SJSA1 (cell line): ENCODE data around the gene PNCK. TPM values are rescaled to one million over a fixed set of nuclear protein-coding genes. Genes with fewer than 3 reads are reported as not detected.
"Not testable (repeated sequence)": the region's sequence is repeated elsewhere in the genome, so short reads cannot be mapped to it uniquely, and the experiment has no call there.

Experiments
- DNase-seq, 2 experiments: peaks; one replicate each; pipeline ENCODE4 v3.0.0-alpha.2; 2015 to 2020; ENCODE audit warnings: low spot score in 2 of 2, low read depth in 1 of 2
- H3K27ac ChIP-seq: fragments of 250-450 bp; sonication (Bioruptor Pico); 2 replicates; pipeline ENCODE4 v1.5.1; 2020; ENCODE audit warnings: mild to moderate bottlenecking, moderate library complexity
- H3K27me3 ChIP-seq: fragments of 250-450 bp; sonication (Bioruptor Pico); replicated peaks from 2 replicates; pipeline ENCODE4 v1.5.1; 2020; ENCODE audit warnings: mild to moderate bottlenecking, moderate library complexity
- H3K36me3 ChIP-seq: fragments of 250-450 bp; sonication (Bioruptor Pico); 2 replicates; pipeline ENCODE4 v1.5.1; 2020; ENCODE audit warnings: mild to moderate bottlenecking
- H3K4me1 ChIP-seq: fragments of 250-450 bp; sonication (Bioruptor Pico); replicated peaks from 2 replicates; pipeline ENCODE4 v1.6.1; 2021; ENCODE audit warnings: mild to moderate bottlenecking
- H3K4me3 ChIP-seq: fragments of 250-450 bp; sonication (Bioruptor Pico); 2 replicates; pipeline ENCODE4 v1.5.1; 2020; ENCODE audit warnings: mild to moderate bottlenecking
- H3K9me3 ChIP-seq: fragments of 250-450 bp; sonication (Bioruptor Pico); replicated peaks from 2 replicates; pipeline ENCODE4 v1.5.1; 2020; ENCODE audit warnings: mild to moderate bottlenecking
- total RNA-seq: library from RNA; depleted of rRNA; stranded (reverse); fragments of >200 nt; shearing (Covaris generic); gene quantifications from 2 replicates; pipeline ENCODE4 v1.2.3, GENCODE V29; 2014

Gene PNCK
- total RNA-seq, 1 experiment from 2014 or later: not detected

DNA sequence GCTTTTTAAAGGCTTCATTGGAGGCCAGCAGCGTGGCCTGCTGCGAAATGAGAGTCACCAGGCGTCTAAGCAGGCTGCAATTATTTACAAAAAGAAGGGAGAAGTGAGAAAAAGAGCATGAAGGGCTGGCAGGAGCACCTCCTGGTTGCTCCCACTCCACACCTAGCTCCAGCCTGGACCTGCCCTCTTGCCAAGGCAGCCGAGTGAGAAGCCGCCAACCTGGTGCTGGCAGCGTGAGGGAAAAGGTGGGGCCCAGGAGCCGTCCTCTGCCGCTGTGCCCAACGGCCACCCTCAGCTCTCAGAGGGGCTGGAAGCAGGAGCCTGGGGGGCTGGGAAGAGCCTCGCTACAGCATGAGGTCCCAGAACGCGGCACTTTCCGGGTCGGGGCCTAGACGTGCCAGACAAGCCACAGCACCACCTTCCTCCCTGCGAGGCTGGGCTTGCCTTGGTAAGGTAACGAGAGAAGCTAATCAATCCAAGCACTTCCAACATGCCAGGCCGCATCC, 30.5 kb upstream of the PNCK start:
- H3K4me3 ChIP-seq: no peak overlapping the region

DNA sequence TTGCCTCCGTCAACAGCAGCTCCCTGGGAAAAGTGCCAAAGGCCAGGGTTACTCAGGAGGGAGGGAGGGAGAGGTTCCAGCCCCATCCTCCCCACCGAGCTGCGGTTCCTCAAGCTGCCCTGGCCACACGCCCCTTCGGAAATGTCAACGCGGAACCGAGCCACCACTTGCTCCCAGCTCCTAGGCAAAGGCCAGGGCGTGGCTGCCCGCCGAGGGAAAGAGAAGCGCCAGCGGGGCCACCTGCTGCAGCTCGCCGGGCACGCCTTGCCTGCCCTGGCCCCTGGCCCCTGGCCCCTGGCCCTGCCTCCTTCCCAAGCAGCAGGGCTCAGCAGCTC, 29.4 kb upstream of the PNCK start:
- DNase-seq: no peak

More for the DNA sequence above, 30.5 kb upstream of the PNCK start:
- no peak for DNase-seq
- H3K27me3 ChIP-seq: no peaks in the 10 kb centered on the region
- no peaks in the 10 kb centered on the region for H3K36me3 ChIP-seq
- H3K9me3 ChIP-seq: no peaks in the 10 kb centered on the region
- H3K27ac ChIP-seq: no peak overlapping the region
- no peaks in the 10 kb centered on the region for H3K4me1 ChIP-seq

DNA sequence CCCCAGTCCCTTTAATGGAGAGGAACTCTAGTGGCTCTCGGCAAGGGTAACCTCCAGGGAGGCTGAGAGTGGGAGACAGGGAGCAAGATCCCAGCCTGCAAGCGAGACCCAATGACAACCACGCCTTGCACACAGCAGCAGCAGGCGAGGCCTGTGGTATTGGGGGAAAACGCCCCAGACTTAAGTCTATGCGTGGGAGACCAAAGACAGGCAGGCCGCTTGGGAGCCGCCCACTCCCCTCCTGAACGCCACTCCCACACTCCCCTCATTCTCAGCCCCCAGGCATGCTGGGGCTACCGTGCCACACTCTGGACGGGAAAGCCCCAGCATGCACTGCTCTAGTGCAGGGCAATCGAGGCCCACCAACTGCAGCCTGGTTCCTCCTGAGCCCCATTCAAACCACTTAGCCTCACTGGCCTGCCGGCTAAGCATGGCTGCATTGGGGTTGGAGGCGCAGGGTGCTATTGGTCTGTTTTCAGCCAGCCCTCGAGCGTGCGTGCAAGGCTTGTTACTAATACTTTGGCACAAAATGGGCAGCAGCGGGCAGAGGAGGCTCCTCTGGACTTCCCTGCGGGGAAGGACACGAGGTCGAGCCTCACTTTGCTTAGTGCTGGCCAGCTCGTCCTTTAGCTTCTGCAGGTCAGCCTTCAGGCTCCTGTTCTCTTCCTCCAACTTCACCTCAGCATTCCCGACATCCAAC, 28.9 kb upstream of the PNCK start:
- no peak overlapping the region for H3K4me3 ChIP-seq
- H3K9me3 ChIP-seq: no peaks in the 10 kb centered on the region
- no peak overlapping the region for H3K27ac ChIP-seq
- H3K36me3 ChIP-seq: no peaks in the 10 kb centered on the region
- no peak for DNase-seq
- no peaks in the 10 kb centered on the region for H3K27me3 ChIP-seq
- no peaks in the 10 kb centered on the region for H3K4me1 ChIP-seq

More for the DNA sequence above, 29.4 kb upstream of the PNCK start:
- no peaks in the 10 kb centered on the region for H3K36me3 ChIP-seq
- no peak overlapping the region for H3K27ac ChIP-seq
- no peak overlapping the region for H3K4me3 ChIP-seq
- no peaks in the 10 kb centered on the region for H3K4me1 ChIP-seq
- H3K27me3 ChIP-seq: no peaks in the 10 kb centered on the region
- H3K9me3 ChIP-seq: no peaks in the 10 kb centered on the region

DNA sequence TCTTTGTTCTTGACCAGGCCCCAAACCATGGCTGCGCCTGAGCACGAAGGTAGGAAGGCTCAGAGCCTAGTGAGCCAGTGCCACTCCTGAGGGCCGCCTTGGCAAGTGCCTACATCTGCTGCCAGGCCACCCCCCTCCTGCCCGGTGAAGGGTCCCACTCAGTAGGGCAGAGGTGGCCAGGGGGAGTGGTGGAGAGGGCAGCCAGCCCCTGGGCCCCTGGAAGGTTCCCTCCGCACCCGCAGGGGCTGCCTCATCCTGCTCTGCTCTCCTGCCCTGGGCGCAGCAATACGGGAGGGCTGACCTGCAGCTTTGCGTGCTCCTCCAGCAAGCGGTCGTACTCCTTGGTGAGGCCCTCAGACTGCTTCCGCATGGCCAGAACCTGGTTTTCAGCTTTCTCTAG, 28.1 kb upstream of the PNCK start:
- Histone ChIP-seq H3K4me3 (no peak overlapping the region), H3K9me3 (no peaks in the 10 kb centered on the region), H3K27ac (no peak overlapping the region), H3K27me3 (no peaks in the 10 kb centered on the region), H3K36me3 (no peaks in the 10 kb centered on the region), H3K4me1 (no peaks in the 10 kb centered on the region)
- no peak for DNase-seq

DNA sequence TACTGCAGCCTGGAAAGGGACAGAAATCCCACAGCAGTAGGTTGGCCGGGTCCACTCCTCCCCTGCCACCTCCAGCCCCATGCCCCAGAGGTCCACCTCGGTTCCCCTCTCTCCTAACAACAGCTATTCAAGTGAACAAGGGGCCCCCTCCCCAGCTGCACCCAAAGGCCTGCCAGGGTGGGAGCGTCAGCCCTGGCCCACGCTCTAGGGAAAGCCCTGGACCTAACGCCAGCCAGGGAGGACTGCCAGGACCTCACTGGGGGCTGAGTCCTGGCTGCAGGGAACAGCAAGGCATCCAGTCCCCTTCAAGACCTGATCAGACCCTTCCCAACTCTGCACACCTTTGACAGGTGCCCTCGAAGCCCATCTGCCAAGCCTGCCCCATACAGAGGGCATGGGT, 27.4 kb upstream of the PNCK start:
- H3K27ac ChIP-seq: no peak overlapping the region
- H3K36me3 ChIP-seq: no peaks in the 10 kb centered on the region
- H3K9me3 ChIP-seq: no peaks in the 10 kb centered on the region
- H3K4me1 ChIP-seq: no peaks in the 10 kb centered on the region
- no peak overlapping the region for H3K4me3 ChIP-seq
- DNase-seq: no peak
- no peaks in the 10 kb centered on the region for H3K27me3 ChIP-seq

DNA sequence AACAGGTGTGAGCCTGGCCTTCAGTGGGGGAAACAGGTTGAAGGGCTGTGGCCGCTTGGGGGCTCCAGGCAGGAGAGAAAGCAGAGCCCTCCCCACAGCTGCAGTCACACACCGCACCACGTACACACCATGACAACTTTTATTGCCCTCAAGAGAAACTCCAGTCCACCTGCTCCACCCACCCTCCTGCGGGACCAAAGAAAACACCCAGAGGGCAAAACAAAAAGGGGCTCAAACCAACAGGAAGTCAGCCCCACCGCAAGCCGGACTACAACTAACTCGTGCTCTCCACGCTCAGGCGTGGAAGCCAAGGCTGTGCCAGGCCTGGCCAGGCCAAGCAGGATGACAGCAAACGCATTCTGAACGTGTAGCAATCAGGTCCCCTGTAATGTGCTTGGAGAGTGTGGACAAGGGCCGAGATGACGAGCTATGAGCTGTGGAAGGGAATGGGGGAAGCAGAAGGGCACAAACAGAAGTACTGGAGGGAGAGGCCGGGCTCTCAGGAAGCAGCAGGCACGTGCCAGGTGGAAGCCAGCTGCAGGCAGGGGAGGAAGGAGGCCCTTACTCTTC, 26.8 kb upstream of the PNCK start:
- Histone ChIP-seq H3K36me3 (no peaks in the 10 kb centered on the region), H3K27me3 (no peaks in the 10 kb centered on the region), H3K9me3 (no peaks in the 10 kb centered on the region), H3K27ac (no peak overlapping the region), H3K4me3 (no peak overlapping the region), H3K4me1 (no peaks in the 10 kb centered on the region)
- DNase-seq: no peak

DNA sequence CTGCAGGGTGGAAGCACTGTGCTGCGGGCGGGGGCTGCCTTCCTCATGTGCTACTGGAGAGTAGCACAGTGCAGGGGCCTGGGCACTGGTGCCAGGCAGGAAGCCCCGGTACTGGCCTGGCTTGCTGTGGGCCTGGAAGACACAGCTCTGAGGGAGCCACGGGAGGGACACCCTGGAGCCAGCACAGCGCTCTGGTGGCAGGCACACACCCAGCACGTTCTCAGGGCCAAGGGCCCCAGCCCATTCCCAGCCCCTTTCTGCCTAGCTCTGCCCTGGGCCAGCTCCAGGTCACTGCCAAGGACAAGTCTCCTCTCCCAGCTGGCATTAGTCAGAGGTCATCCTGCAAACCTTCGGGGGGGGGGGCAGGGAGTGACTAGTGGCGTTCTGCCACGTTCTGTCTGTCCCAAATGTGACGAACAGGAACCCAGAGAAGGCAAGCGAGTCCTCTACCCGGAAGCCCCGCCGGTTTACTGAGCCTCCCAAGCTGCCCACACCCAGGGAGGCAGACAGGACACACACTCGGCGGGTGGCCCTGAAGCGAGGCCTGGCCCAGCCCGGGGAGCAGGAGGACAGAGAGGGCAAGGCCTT, 26.3 kb upstream of the PNCK start:
- not testable (repeated sequence) for H3K4me3 ChIP-seq, H3K27me3 ChIP-seq, H3K36me3 ChIP-seq, H3K4me1 ChIP-seq, H3K9me3 ChIP-seq, DNase-seq, H3K27ac ChIP-seq

DNA sequence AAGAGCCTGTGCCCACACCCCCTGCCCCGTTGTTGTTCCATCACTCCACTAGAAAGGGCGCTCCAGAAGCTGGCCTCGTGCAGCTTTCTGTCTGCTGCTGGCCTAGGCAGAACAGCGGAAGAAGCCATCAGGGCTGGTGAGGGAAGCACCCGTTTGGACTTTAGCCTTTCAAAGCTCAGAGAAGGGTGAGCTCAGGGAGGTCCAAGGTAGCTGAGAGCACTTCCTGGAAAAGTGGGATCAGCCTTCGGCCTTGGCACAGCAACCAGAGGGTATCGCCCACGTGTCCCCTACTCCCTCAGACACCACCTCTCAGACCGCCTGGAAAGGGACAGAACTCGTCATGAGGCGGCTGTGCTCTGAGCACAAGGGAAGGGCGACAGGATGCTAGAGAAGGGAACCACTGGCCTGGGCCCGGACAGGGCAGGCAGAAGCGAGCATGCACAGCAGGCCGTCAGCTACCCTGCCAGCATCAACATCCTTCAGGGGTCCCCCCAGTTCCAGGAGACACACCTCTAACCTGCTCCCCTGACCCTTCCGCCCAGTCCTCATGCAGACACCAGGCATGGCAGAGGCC, 25.7 kb upstream of the PNCK start:
- H3K36me3 ChIP-seq, H3K27ac ChIP-seq, DNase-seq, H3K4me3 ChIP-seq, H3K4me1 ChIP-seq, H3K27me3 ChIP-seq, H3K9me3 ChIP-seq: not testable (repeated sequence)

DNA sequence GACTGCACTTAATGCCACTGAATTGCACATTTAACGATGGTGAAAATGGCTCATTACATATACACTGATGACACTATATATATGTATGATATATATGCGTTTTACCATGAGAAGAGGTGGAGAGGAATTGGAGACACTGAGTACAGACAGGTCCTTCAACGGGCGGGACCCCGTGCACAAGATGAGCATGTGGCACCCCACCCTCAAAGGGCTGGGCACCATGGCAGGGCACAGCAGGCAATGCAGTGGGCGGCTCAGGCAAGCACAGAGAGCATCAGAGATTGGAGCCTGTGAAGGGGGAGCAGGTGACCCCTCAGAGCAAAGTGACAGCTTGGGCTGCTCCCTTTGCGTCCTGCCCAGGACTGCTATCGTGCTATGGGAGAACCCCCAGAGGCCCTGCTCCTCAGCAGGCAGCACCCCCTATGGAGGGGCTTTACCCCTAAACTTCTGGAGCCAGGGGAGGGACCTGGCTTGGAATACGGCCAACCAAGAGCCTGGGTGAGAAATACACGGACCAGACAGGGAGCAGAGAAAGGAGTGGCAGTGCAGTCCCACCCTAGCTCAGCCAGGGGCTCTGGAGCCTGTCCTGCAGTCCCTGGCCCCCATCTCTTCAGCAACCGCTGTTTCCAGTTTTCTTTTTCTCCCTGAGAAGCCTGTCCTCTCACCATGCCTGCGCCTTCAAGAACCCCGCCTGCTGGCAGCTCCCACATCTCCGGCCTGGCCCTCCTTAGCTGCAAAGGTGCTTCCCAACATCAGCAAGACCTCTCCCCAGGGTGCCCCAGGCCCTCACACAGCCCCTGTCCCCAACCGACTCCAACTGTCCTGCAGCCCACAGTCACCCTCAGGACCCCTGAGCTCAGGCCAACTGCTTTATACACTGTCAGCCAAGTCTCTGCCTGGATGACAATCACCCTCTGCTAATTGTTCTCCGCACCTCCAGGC, 24.6 kb upstream of the PNCK start:
- no peak overlapping the region for H3K27ac ChIP-seq
- no peaks in the 10 kb centered on the region for H3K27me3 ChIP-seq

DNA sequence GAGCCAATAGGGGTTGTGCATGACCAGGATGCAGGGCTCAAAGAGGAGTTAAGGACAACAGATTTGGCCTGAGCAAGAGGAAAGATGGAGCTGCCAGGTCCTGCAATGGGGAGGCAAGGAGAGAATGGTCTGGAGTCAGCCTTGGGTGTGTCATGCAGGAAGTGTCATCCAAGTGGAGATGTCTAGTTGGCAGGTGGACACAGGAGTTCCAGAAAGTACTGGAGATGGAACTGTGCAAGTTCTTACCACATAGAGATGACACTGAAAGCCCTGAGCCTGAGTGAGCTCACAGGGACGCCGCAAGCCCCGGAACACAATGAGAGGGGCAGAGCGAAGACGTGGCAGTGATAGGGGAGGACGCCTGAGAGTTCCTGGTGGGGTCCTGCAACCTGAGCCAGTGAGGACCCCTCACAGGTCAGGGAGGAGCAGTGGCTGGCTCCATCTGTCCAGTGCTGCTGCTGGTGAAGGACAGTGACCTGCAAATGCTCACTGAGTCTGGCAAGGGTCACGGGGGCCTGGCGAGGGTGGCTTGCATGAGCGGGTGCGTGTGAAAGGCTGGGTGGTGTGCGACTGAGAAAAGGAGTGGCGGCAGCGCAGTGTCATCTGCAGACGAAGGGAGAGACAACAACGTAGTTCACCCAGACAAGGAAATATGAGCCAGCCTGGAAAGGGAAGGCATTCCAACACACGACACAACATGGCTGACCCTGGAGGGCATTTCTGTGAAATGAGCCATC, 23.5 kb upstream of the PNCK start:
- not testable (repeated sequence) for DNase-seq, H3K9me3 ChIP-seq, H3K36me3 ChIP-seq, H3K27me3 ChIP-seq, H3K4me1 ChIP-seq, H3K4me3 ChIP-seq, H3K27ac ChIP-seq

More for the DNA sequence above, 24.6 kb upstream of the PNCK start:
- Histone ChIP-seq H3K4me1 (no peaks in the 10 kb centered on the region), H3K36me3 (no peaks in the 10 kb centered on the region), H3K4me3 (no peak overlapping the region), H3K9me3 (no peaks in the 10 kb centered on the region)
- no peak for DNase-seq

DNA sequence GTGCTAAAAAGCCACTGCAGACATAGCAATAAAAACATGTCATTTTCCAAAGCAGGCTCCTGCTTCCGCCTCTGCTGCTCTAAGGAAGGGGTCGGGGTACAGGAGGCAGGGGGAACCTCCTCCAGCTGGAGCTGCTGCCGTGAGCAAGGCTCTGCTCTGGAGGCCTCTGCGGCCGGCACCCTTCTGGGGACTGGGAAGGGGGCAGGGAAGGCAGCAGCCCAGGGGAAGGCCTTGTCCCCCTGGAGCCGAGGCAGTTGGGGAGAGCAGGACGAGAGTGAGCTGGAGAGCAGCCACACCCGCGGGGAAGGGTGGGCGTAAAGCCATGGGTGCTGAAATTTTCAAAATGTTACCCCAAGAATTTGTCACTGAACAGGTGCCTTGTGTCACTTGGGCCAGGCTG, 22.9 kb upstream of the PNCK start:
- H3K27me3 ChIP-seq, DNase-seq, H3K4me1 ChIP-seq, H3K4me3 ChIP-seq, H3K27ac ChIP-seq, H3K36me3 ChIP-seq, H3K9me3 ChIP-seq: not testable (repeated sequence)

DNA sequence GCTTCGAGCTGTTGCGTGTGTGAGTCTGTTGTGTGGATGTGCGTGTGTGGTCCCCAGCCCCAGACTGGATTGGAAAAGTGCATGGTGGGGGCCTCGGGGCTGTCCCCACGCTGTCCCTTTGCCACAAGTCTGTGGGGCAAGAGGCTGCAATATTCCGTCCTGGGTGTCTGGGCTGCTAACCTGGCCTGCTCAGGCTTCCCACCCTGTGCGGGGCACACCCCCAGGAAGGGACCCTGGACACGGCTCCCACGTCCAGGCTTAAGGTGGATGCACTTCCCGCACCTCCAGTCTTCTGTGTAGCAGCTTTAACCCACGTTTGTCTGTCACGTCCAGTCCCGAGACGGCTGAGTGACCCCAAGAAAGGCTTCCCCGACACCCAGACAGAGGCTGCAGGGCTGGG, 22.5 kb upstream of the PNCK start:
- H3K27ac ChIP-seq: no peak overlapping the region
- H3K27me3 ChIP-seq: no peaks in the 10 kb centered on the region
- H3K4me1 ChIP-seq: no peaks in the 10 kb centered on the region
- H3K4me3 ChIP-seq: no peak overlapping the region
- H3K9me3 ChIP-seq: no peaks in the 10 kb centered on the region
- no peak for DNase-seq
- H3K36me3 ChIP-seq: no peaks in the 10 kb centered on the region

DNA sequence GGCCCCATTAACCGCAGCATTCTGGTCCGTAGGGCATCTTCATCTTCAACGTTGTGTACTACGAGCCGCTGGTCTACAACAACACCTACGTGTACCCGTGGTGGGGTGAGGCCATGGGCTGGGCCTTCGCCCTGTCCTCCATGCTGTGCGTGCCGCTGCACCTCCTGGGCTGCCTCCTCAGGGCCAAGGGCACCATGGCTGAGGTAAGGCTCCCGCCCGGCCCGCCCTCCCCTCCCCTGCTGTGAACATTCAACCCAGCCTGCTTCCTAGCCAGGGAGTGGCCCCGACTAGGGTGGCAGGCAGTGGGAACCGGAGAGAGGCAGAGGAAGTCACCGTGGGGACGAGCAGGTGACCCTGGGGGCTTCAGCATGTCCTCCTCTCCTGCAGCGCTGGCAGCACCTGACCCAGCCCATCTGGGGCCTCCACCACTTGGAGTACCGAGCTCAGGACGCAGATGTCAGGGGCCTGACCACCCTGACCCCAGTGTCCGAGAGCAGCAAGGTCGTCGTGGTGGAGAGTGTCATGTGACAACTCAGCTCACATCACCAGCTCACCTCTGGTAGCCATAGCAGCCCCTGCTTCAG, 21.2 kb upstream of the PNCK start:
- H3K36me3 ChIP-seq: no peaks in the 10 kb centered on the region
- H3K4me1 ChIP-seq: no peaks in the 10 kb centered on the region
- H3K27ac ChIP-seq: no peak overlapping the region
- DNase-seq: no peak
- H3K27me3 ChIP-seq: no peaks in the 10 kb centered on the region
- H3K4me3 ChIP-seq: no peak overlapping the region
- H3K9me3 ChIP-seq: no peaks in the 10 kb centered on the region
